GM23338 (cell line): ENCODE measurements around the gene BCL11B. TPM values are rescaled to one million over a fixed set of nuclear protein-coding genes. Genes with fewer than 3 reads are reported as not detected.

Source experiments
- ATAC-seq: fragments of 200-7000 bp; cut with Tn5 transposase; 3 replicates; pipeline ENCODE4 v1.9.1; 2020
- DNase-seq: peaks from one replicate; pipeline ENCODE4 v3.0.0-alpha.2; 2015; ENCODE audit warnings: low spot score
- H2AFZ ChIP-seq: fragments of 200-600 bp; sonication (generic); 2 replicates; pipeline ENCODE4 v1.8.0; 2016; ENCODE audit warnings: antibody characterized with exemption, mild to moderate bottlenecking, moderate library complexity
- H3F3A ChIP-seq: fragments of 200-600 bp; sonication (generic); replicated peaks from 2 replicates; pipeline ENCODE4 v1.8.0; 2017; ENCODE audit warnings: antibody characterized with exemption, mixed run types, low read depth
- H3K27ac ChIP-seq: fragments of 200-600 bp; sonication (generic); 2 replicates; pipeline ENCODE4 v1.6.1; 2016; ENCODE audit warnings: low read depth
- H3K27me3 ChIP-seq: fragments of 200-600 bp; sonication (generic); 2 replicates; pipeline ENCODE4 v1.8.0; 2016; ENCODE audit warnings: mild to moderate bottlenecking, mixed run types, moderate library complexity; ENCODE audit not compliant: insufficient read depth
- H3K36me3 ChIP-seq: fragments of 200-600 bp; sonication (generic); 2 replicates; pipeline ENCODE4 v1.8.0; 2016; ENCODE audit warnings: mild to moderate bottlenecking; ENCODE audit not compliant: insufficient read depth
- H3K4me1 ChIP-seq: fragments of 200-600 bp; sonication (generic); 2 replicates; pipeline ENCODE4 v1.8.0; 2016; ENCODE audit warnings: mild to moderate bottlenecking, moderate library complexity; ENCODE audit not compliant: insufficient read depth
- H3K4me2 ChIP-seq: fragments of 200-600 bp; sonication (generic); 2 replicates; pipeline ENCODE4 v1.7.1; 2017; ENCODE audit warnings: mixed run types
- H3K4me3 ChIP-seq: fragments of 200-600 bp; sonication (generic); 2 replicates; pipeline ENCODE4 v1.6.1; 2016; ENCODE audit warnings: mixed run types
- H3K79me2 ChIP-seq: fragments of 200-600 bp; sonication (generic); replicated peaks from 2 replicates; pipeline ENCODE4 v1.8.0; 2017; ENCODE audit warnings: mild to moderate bottlenecking; ENCODE audit not compliant: insufficient read depth
- H3K9me2 ChIP-seq: fragments of 200-600 bp; sonication (generic); 2 replicates; pipeline ENCODE4 v1.8.0; 2017; ENCODE audit not compliant: insufficient read depth
- H4K20me1 ChIP-seq: fragments of 200-600 bp; sonication (generic); replicated peaks from 2 replicates; pipeline ENCODE4 v1.8.0; 2017; ENCODE audit warnings: mild to moderate bottlenecking; ENCODE audit not compliant: insufficient read depth
- H3K27ac Mint-ChIP-seq: 2 replicates; pipeline ENCODE4 v1.8.0; 2020; ENCODE audit warnings: inconsistent platforms, mild to moderate bottlenecking, moderate library complexity, mixed read lengths
- H3K27me3 Mint-ChIP-seq: 3 replicates; pipeline ENCODE4 v1.8.0; 2022; ENCODE audit warnings: low read depth, mild to moderate bottlenecking, moderate library complexity, mixed read lengths, inconsistent platforms; ENCODE audit not compliant: insufficient read depth, poor library complexity
- H3K36me3 Mint-ChIP-seq: 3 replicates; pipeline ENCODE4 v1.8.0; 2021; ENCODE audit warnings: low read depth, mild to moderate bottlenecking, inconsistent platforms, moderate library complexity, mixed read lengths
- H3K4me1 Mint-ChIP-seq: 3 replicates; pipeline ENCODE4 v1.8.0; 2020; ENCODE audit warnings: mild to moderate bottlenecking, inconsistent platforms, mixed read lengths
- H3K4me3 Mint-ChIP-seq: 3 replicates; pipeline ENCODE4 v1.8.0; 2021; ENCODE audit warnings: moderate library complexity, mild to moderate bottlenecking, inconsistent platforms, mixed read lengths
- H3K9me3 Mint-ChIP-seq: 3 replicates; pipeline ENCODE4 v1.8.0; 2020; ENCODE audit warnings: moderate library complexity, mild to moderate bottlenecking, inconsistent platforms, mixed read lengths
- REST ChIP-seq: IDR thresholded peaks from one replicate; pipeline ENCODE4 v1.6.1; 2018; ENCODE audit warnings: antibody characterized with exemption; ENCODE audit not compliant: unreplicated experiment
- STAT1 ChIP-seq: IDR thresholded peaks from one replicate; pipeline ENCODE4 v1.6.1; 2016; ENCODE audit warnings: antibody characterized with exemption; ENCODE audit not compliant: unreplicated experiment
- ZNF114 ChIP-seq: fragments of 250-450 bp; sonication (Bioruptor Pico); IDR thresholded peaks from 2 replicates; pipeline ENCODE4 v1.5.0; 2020; ENCODE audit warnings: mild to moderate bottlenecking, moderate library complexity
- ZNF462 ChIP-seq: fragments of 250-450 bp; sonication (Bioruptor Pico); IDR thresholded peaks from 2 replicates; pipeline ENCODE4 v1.5.0; 2020; ENCODE audit warnings: mild to moderate bottlenecking, moderate library complexity
- polyA plus RNA-seq: library from polyadenylated mRNA; unstranded; fragments of >200 nt; fragmentation: Nextera tagmentation; extraction: Ambion mirVana; gene quantifications from 2 replicates; pipeline ENCODE4 v1.2.1, GENCODE V29; 2016
- total RNA-seq: library from RNA; depleted of rRNA; stranded (reverse); fragments of >200 nt; shearing (Covaris generic); gene quantifications from 2 replicates; pipeline ENCODE4 v1.2.3, GENCODE V29; 2014

BCL11B gene
- total and polyA plus RNA-seq, 2 experiments from 2014 or later = 2.4 to 6.7 TPM

GRCh38 chr14:99212646-99213045 is 59.4 kb downstream of the BCL11B start (continued):
- TF ChIP-seq ZNF462 (CRISPR knock-in tag) = no peak
- no peak for TF ChIP-seq STAT1

GRCh38 chr14:99212199-99212598 is 59.8 kb downstream of the BCL11B start:
- Histone ChIP-seq H3K4me2 (no peak overlapping the region), H4K20me1 (peaks cover 4% of the 10 kb centered on the region; the same call in 1 of the 2 replicates), H3K79me2 (peaks cover 85% of the 10 kb centered on the region), H3K27ac (no peak overlapping the region), H2AFZ (no peak overlapping the region), H3K27me3 (no peaks in the 10 kb centered on the region), H3K4me1 (no peaks in the 10 kb centered on the region), H3F3A (0 out of 2 replicates have a peak, but pooled peaks cover 3% of the 10 kb centered on the region), H3K9me2 (no peaks in the 10 kb centered on the region), H3K4me3 (no peak overlapping the region), H3K36me3 (no peaks in the 10 kb centered on the region)
- H3K9me3 Mint-ChIP-seq = peaks cover 2% of the 10 kb centered on the region; the same call in 1 of the 3 replicates
- ATAC-seq (no peak), DNase-seq (no peak)
- H3K36me3 Mint-ChIP-seq = no peaks in the 10 kb centered on the region; the same call in 2 of the 3 replicates
- no peak overlapping the region for H3K27ac Mint-ChIP-seq
- H3K27me3 Mint-ChIP-seq = peaks cover 9% of the 10 kb centered on the region
- H3K4me1 Mint-ChIP-seq = peaks cover 22% of the 10 kb centered on the region
- no peak overlapping the region for H3K4me3 Mint-ChIP-seq
- no peak for TF ChIP-seq ZNF114 (CRISPR knock-in tag)
- TF ChIP-seq REST = no peak
- TF ChIP-seq ZNF462 (CRISPR knock-in tag) = no peak
